HCT116 (cell line): Measurements from ENCODE around the gene OPCML. TPM values are rescaled to one million over a fixed set of nuclear protein-coding genes. Genes with fewer than 3 reads are reported as not detected.

Experiments
- ATAC-seq: fragments of 200-7000 bp; cut with Tn5 transposase; 2 replicates; pipeline ENCODE4 v1.9.1; 2020; ENCODE audit warnings: mild to moderate bottlenecking, moderate library complexity
- BruUV-seq: library from RNA; stranded (reverse); fragments of 400-500 nt; replicated peaks from 2 replicates; lab custom pipeline; 2021; lab: Mats Ljungman, UMichigan
- CTCF ChIA-PET: fragments of 300-600 bp; sonication (Branson Sonifier 250); formaldehyde crosslinking; loops from one replicate; lab custom pipeline; 2021; ENCODE audit warnings: antibody characterized with exemption; lab: Charles Lee
- POLR2A ChIA-PET: fragments of 300-600, 350-600 bp; sonication (Branson Sonifier 250); formaldehyde crosslinking; loops from one replicate; lab custom pipeline; 2021; ENCODE audit warnings: antibody characterized with exemption; lab: Charles Lee
- RAD21 ChIA-PET, 2 experiments: fragments of 300-600 bp; sonication (Branson Sonifier 250); formaldehyde crosslinking; loops; one replicate each; lab custom pipeline; 2023; ENCODE audit warnings: low total read pairs in 2 of 2; ENCODE audit not compliant: uncharacterized antibody in 2 of 2, unreplicated experiment in 2 of 2, low non-redundant PET in 1 of 2; lab: Charles Lee
- DNase-seq: peaks from one replicate; pipeline ENCODE4 v3.0.0-alpha.2; 2010; ENCODE audit warnings: low read depth, low spot score
- H2AFZ ChIP-seq: fragments of 200-600 bp; shearing (Covaris generic), sonication (generic); 2 replicates; pipeline ENCODE4 v1.6.1; 2017; ENCODE audit warnings: low read depth, mixed run types, mixed read lengths, antibody characterized with exemption, low read length; ENCODE audit not compliant: poor library complexity, severe bottlenecking
- H3K27ac ChIP-seq: 2 replicates; pipeline ENCODE4 v1.5.1; 2012; ENCODE audit warnings: low read depth, low read length
- H3K27me3 ChIP-seq: fragments of 200-600 bp; sonication (generic); 2 replicates; pipeline ENCODE4 v1.6.1; 2016; ENCODE audit warnings: mixed run types, low read length, mixed read lengths; ENCODE audit not compliant: insufficient read depth
- H3K36me3 ChIP-seq, 2 experiments: fragments of 200-500 bp in 1 of 2; fragments of 200-600 bp in 1 of 2; sonication (Bioruptor generic) in 1 of 2; sonication (generic) in 1 of 2; 2 replicates each; pipeline versions ENCODE4 v1.5.1 to v1.6.1; 2014 to 2016; ENCODE audit warnings: low read length in 2 of 2, inconsistent platforms in 1 of 2, mixed read lengths in 1 of 2, mixed run types in 1 of 2; ENCODE audit not compliant: insufficient read depth in 2 of 2, control insufficient read depth in 1 of 2
- H3K4me1 ChIP-seq, 2 experiments: fragments of 200-600 bp in 1 of 2; sonication (generic) in 1 of 2; 2 replicates each; pipeline versions ENCODE4 v1.5.1 to v1.6.1; 2012 to 2017; ENCODE audit warnings: low read length in 2 of 2, inconsistent platforms in 1 of 2, mild to moderate bottlenecking in 1 of 2, mixed read lengths in 1 of 2, mixed run types in 1 of 2, moderate library complexity in 1 of 2; ENCODE audit not compliant: insufficient read depth in 2 of 2, control insufficient read depth in 1 of 2
- H3K4me2 ChIP-seq: fragments of 200-600 bp; sonication (generic); 2 replicates; pipeline ENCODE4 v1.6.1; 2017; ENCODE audit warnings: mixed run types, low read length, mixed read lengths
- H3K4me3 ChIP-seq, 2 experiments: fragments of 200-600 bp in 1 of 2; sonication (generic) in 1 of 2; replicated peaks in 1 of 2; 2 replicates each; pipeline ENCODE4 v1.5.1; 2011 to 2016; ENCODE audit warnings: low read length in 2 of 2, control low read depth in 1 of 2, low read depth in 1 of 2, mild to moderate bottlenecking in 1 of 2, mixed read lengths in 1 of 2, mixed run types in 1 of 2
- H3K79me2 ChIP-seq: fragments of 200-600 bp; sonication (generic); 2 replicates; pipeline ENCODE4 v1.6.1; 2017; ENCODE audit warnings: mild to moderate bottlenecking, mixed run types, low read length, moderate library complexity, mixed read lengths; ENCODE audit not compliant: insufficient read depth
- H3K9ac ChIP-seq: fragments of 200-600 bp; sonication (generic); 2 replicates; pipeline ENCODE4 v1.6.1; 2016; ENCODE audit warnings: low read length, mixed read lengths
- H3K9me2 ChIP-seq: fragments of 200-600 bp; sonication (generic), shearing (Covaris generic); 2 replicates; pipeline ENCODE4 v1.6.1; 2017; ENCODE audit warnings: mixed run types, mild to moderate bottlenecking, moderate library complexity; ENCODE audit not compliant: insufficient read depth
- H3K9me3 ChIP-seq, 2 experiments: fragments of 200-500 bp in 1 of 2; fragments of 200-600 bp in 1 of 2; sonication (Bioruptor generic) in 1 of 2; sonication (generic) in 1 of 2; 2 replicates each; pipeline ENCODE4 v1.6.1; 2014 to 2017; ENCODE audit warnings: low read length in 2 of 2, mixed read lengths in 2 of 2, inconsistent platforms in 1 of 2, low read depth in 1 of 2, mild to moderate bottlenecking in 1 of 2, mixed run types in 1 of 2, moderate library complexity in 1 of 2; ENCODE audit not compliant: control insufficient read depth in 1 of 2, insufficient read depth in 1 of 2
- H4K20me1 ChIP-seq: fragments of 200-600 bp; sonication (generic), shearing (Covaris generic); 2 replicates; pipeline ENCODE4 v1.6.1; 2017; ENCODE audit warnings: mixed run types, mild to moderate bottlenecking, moderate library complexity; ENCODE audit not compliant: insufficient read depth
- CEBPB ChIP-seq: IDR thresholded peaks from 2 replicates; pipeline ENCODE4 v1.6.1; 2012; ENCODE audit warnings: low read depth
- EGR1 ChIP-seq: IDR thresholded peaks from 2 replicates; pipeline ENCODE4 v1.6.1; 2012; ENCODE audit warnings: low read depth
- EZH2 ChIP-seq: fragments of 200-600 bp; sonication (generic); IDR thresholded peaks from 2 replicates; pipeline ENCODE4 v1.6.1; 2017; ENCODE audit warnings: antibody characterized with exemption, mixed run types
- FOSL1 ChIP-seq: IDR thresholded peaks from 2 replicates; pipeline ENCODE4 v1.6.1; 2012; ENCODE audit warnings: low read depth
- POLR2A ChIP-seq: IDR thresholded peaks from 2 replicates; pipeline ENCODE4 v1.7.0; 2011; ENCODE audit warnings: borderline replicate concordance; ENCODE audit not compliant: insufficient read depth, insufficient read length; ENCODE audit errors: extremely low read depth
- POLR2AphosphoS5 ChIP-seq: IDR thresholded peaks from 2 replicates; pipeline ENCODE4 v1.6.1; 2011; ENCODE audit warnings: mild to moderate bottlenecking, low read depth, low read length, moderate library complexity
- RAD21 ChIP-seq: IDR thresholded peaks from 2 replicates; pipeline ENCODE4 v1.6.1; 2012; ENCODE audit warnings: low read depth, mild to moderate bottlenecking
- SIN3A ChIP-seq: IDR thresholded peaks from 2 replicates; pipeline ENCODE4 v1.6.1; 2012; ENCODE audit warnings: low read depth
- SP1 ChIP-seq: IDR thresholded peaks from 2 replicates; pipeline ENCODE4 v1.6.1; 2012; ENCODE audit warnings: low read depth
- SRF ChIP-seq: IDR thresholded peaks from 2 replicates; pipeline ENCODE4 v1.6.1; 2012; ENCODE audit warnings: low read depth
- TCF7L2 ChIP-seq: IDR thresholded peaks from 2 replicates; pipeline ENCODE4 v1.7.0; 2011; ENCODE audit warnings: borderline replicate concordance, inconsistent platforms; ENCODE audit not compliant: insufficient read depth, insufficient read length; ENCODE audit errors: extremely low read depth
- YY1 ChIP-seq: IDR thresholded peaks from 2 replicates; pipeline ENCODE4 v1.6.1; 2011; ENCODE audit warnings: low read length, low read depth, moderate library complexity, mild to moderate bottlenecking; ENCODE audit not compliant: insufficient replicate concordance; ENCODE audit errors: extremely low read depth
- ZFX ChIP-seq: fragments of 450-650 bp; IDR thresholded peaks from 2 replicates; pipeline ENCODE4 v1.6.1; 2017
- ZNF274 ChIP-seq: fragments of 200-500 bp; sonication (Bioruptor generic); IDR thresholded peaks from 2 replicates; pipeline ENCODE4 v1.6.1; 2014; ENCODE audit warnings: mild to moderate bottlenecking, low read depth, low read length, inconsistent platforms
- intact Hi-C: fragments of 100-400 bp; cut with micrococcal nuclease; formaldehyde crosslinking; loops from 2 replicates; pipeline ENCODE4 v1.10.0; 2022
- total RNA-seq: library from RNA; stranded (reverse); gene quantifications from one replicate; pipeline ENCODE4 v1.2.1, GENCODE V29; 2021; ENCODE audit not compliant: unreplicated experiment
- TF ChIP-seq, protein P1 (sequence below): IDR thresholded peaks from 2 replicates; pipeline ENCODE4 v1.6.1; 2011; ENCODE audit warnings: mild to moderate bottlenecking, low read length, moderate library complexity; ENCODE audit not compliant: insufficient replicate concordance; ENCODE audit errors: extremely low read depth
- TF ChIP-seq, protein P2 (sequence below), 3 experiments: fragments of 200-600 bp in 1 of 3; sonication (generic) in 1 of 3; IDR thresholded peaks in 2 of 3; conservative IDR thresholded peaks in 1 of 3; 2 replicates each; pipeline ENCODE4 v1.5.1; 2012 to 2017; ENCODE audit warnings: low read depth in 2 of 3, low read length in 2 of 3, antibody characterized with exemption in 1 of 3, borderline replicate concordance in 1 of 3, control low read depth in 1 of 3, mild to moderate bottlenecking in 1 of 3, mixed read lengths in 1 of 3, mixed run types in 1 of 3, moderate library complexity in 1 of 3; ENCODE audit not compliant: insufficient read depth in 1 of 3

Gene OPCML
- total RNA-seq, 1 experiment from 2014 or later, result not detected

DNA sequence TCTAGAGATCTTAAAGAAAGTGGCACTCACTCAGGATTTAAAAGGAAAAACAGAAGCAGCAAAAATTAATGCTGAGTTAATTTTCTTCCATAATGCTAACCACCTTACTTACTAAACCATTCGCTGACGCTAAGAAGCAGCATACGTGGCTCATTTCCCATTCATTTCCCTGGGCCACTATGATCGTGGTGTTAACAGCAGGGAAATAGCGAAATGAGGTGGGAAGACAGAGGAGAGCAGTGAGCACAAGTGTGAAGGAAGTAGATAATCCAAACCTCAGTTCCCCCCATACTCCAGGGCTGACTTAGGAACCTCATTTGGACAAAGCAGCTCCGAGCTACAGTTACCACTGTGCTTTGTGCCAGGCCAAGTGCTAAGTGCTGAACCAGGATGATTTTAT is 723.2 kb downstream of the OPCML start (continued):
- TF ChIP-seq, protein P1, sequence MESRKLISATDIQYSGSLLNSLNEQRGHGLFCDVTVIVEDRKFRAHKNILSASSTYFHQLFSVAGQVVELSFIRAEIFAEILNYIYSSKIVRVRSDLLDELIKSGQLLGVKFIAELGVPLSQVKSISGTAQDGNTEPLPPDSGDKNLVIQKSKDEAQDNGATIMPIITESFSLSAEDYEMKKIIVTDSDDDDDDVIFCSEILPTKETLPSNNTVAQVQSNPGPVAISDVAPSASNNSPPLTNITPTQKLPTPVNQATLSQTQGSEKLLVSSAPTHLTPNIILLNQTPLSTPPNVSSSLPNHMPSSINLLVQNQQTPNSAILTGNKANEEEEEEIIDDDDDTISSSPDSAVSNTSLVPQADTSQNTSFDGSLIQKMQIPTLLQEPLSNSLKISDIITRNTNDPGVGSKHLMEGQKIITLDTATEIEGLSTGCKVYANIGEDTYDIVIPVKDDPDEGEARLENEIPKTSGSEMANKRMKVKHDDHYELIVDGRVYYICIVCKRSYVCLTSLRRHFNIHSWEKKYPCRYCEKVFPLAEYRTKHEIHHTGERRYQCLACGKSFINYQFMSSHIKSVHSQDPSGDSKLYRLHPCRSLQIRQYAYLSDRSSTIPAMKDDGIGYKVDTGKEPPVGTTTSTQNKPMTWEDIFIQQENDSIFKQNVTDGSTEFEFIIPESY, result no peak
- TF ChIP-seq TCF7L2 (no peak), SP1 (no peak), ZFX (no peak), SIN3A (no peak), EZH2 (no peak), YY1 (no peak), EGR1 (no peak), POLR2A (no peak), CEBPB (no peak)

DNA sequence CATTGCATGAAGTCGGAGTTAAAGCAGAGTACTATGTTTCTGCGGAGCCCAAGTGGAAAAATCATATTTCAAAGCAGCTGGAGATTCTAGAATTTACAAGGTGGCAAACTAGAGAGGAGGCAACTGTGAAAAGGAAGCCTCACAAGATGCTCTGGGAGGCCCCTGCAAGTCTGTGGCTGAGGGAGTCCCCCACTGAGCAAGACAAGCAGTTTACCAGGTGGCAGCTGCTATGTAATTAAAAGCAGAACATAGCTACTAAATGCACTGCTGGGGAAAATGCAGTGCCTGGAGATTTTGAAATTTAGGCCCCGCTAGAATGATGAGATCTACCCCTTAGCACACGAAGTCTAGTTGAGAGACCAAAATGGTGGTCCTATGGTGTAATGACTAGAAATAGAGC is 728.0 kb downstream of the OPCML start:
- Histone ChIP-seq H3K9me3 (peaks cover 4 to 36% of the 10 kb centered on the region in 2 experiments; a peak in 2 of 4 replicates), H4K20me1 (no peaks in the 10 kb centered on the region), H3K36me3 (no peaks in the 10 kb centered on the region), H3K4me3 (no peak overlapping the region), H3K4me1 (no peaks in the 10 kb centered on the region), H3K79me2 (no peaks in the 10 kb centered on the region), H3K4me2 (no peak overlapping the region), H3K27me3 (no peaks in the 10 kb centered on the region), H3K9ac (no peak overlapping the region), H3K27ac (no peak overlapping the region), H2AFZ (no peak overlapping the region), H3K9me2 (no peaks in the 10 kb centered on the region)
- ChIA-PET POLR2A (no interaction called here), CTCF (no interaction called here), RAD21 (no interaction called here)
- BruUV-seq, result no TSS peak
- intact Hi-C loops, result no loop called here
- DNase-seq (no peak), ATAC-seq (no peak)
- TF ChIP-seq, protein P1, result no peak
- TF ChIP-seq RAD21, result no peak
- TF ChIP-seq TCF7L2, result no peak
- no peak for TF ChIP-seq FOSL1
- TF ChIP-seq EZH2, result no peak
- no peak for TF ChIP-seq ZNF274
- TF ChIP-seq, protein P2, sequence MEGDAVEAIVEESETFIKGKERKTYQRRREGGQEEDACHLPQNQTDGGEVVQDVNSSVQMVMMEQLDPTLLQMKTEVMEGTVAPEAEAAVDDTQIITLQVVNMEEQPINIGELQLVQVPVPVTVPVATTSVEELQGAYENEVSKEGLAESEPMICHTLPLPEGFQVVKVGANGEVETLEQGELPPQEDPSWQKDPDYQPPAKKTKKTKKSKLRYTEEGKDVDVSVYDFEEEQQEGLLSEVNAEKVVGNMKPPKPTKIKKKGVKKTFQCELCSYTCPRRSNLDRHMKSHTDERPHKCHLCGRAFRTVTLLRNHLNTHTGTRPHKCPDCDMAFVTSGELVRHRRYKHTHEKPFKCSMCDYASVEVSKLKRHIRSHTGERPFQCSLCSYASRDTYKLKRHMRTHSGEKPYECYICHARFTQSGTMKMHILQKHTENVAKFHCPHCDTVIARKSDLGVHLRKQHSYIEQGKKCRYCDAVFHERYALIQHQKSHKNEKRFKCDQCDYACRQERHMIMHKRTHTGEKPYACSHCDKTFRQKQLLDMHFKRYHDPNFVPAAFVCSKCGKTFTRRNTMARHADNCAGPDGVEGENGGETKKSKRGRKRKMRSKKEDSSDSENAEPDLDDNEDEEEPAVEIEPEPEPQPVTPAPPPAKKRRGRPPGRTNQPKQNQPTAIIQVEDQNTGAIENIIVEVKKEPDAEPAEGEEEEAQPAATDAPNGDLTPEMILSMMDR (IDR thresholded peaks at IDR 0.05 in 2 of 3, conservative IDR thresholded peaks at IDR 0.05 in 1 of 3; ENCODE audit: borderline replicate concordance in 1 of 3, insufficient read depth in 1 of 3, low read depth in 2 of 3, low read length in 2 of 3), result no peak
- no peak for TF ChIP-seq POLR2AphosphoS5
- no peak for TF ChIP-seq SRF
- TF ChIP-seq CEBPB, result no peak
- TF ChIP-seq POLR2A, result no peak
- no peak for TF ChIP-seq YY1
